ENCODE data around the gene PLEKHG3.

The PLEKHG3 gene

DNA sequence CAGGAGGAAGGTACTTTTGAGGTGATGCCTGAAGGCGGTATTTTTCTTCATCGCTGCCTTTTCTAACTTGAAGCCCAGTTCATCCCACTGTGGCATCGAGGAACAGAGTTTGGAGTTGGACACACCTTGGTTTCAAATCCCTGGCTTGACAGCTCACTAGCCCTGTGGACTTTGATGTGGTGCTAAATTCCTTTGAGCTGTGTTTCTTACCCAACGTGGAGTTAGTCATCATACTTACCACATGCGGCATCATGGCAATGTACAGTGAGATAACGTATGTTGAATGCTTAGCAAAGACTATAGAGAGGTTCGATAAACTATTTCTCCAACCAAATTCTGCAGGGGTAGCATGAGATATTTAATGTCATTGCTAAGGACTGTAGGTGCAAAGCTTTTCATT lies 3.4 kb downstream of the PLEKHG3 start:
- H3K36me3 Mint-ChIP-seq (ENCODE audit: low read depth): peaks cover 28% of the 10 kb centered on the region
- H3K4me1 Mint-ChIP-seq (ENCODE audit: low read depth): peaks cover 56% of the 10 kb centered on the region
- H3K27me3 Mint-ChIP-seq (ENCODE audit: low read depth): peaks cover 32% of the 10 kb centered on the region
- H3K9me3 Mint-ChIP-seq: peaks cover 6% of the 10 kb centered on the region
- peak overlapping the region; percentile 84 for H3K27ac Mint-ChIP-seq
- peak overlapping the region; percentile 73 for H3K4me3 Mint-ChIP-seq

DNA sequence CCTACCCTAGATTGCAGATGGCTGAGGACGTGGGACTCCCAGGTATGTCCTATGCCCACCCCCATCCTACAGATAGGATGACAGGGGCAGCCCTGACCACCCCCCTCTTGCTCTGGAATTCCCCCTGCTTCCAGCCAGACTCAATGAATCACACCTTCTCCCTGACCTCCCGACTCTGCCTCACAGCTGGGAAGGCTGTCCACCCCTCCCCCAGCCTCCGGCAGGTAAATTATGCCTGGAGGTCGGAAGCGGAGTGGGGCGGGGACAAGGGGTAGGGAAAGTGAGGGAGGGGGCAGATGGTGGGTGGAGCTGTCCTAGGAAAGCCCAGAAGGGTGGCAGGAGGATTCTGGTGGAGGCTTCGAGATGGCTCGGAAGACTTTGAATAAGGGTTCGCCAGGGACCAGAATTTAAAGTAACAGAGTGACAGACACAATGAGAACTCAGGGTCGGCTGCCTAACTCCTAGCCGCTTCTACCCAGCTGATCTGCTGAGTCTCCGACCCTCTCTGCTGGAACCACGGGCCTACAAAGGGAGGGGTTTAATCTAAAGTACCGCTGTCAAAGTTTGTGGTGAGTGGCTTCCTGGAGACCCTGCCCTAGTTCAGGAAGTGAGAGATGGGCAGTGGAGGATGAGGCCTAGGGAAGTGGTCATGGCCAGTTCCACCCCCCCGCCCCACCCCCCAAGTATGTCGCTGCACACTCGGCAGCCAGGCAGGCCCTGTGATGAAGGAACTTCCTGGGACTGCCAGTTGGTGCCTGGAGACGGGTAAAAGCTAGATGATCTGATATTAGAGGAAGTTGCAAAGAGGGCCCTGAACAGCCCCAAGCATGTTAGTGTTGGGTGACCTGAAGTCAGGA lies 4.2 kb downstream of the PLEKHG3 start:
- Mint-ChIP-seq H3K4me3 (peak overlapping the region; percentile 73), H3K27ac (peak overlapping the region; percentile 84), H3K36me3 (ENCODE audit: low read depth) (peaks cover 35% of the 10 kb centered on the region), H3K4me1 (ENCODE audit: low read depth) (peaks cover 54% of the 10 kb centered on the region), H3K9me3 (peaks cover 13% of the 10 kb centered on the region), H3K27me3 (ENCODE audit: low read depth) (peaks cover 32% of the 10 kb centered on the region)

- Mint-ChIP-seq H3K4me3 (peak overlapping the region; percentile 73), H3K27me3 (ENCODE audit: low read depth) (peaks cover 34% of the 10 kb centered on the region), H3K4me1 (ENCODE audit: low read depth) (peaks cover 53% of the 10 kb centered on the region), H3K27ac (peak overlapping the region; percentile 84), H3K9me3 (peaks cover 20% of the 10 kb centered on the region), H3K36me3 (ENCODE audit: low read depth) (peaks cover 41% of the 10 kb centered on the region)
These were observed 4.9 kb downstream of the PLEKHG3 start for GRCh38 chr14:64709126-64709525.

GRCh38 chr14:64711039-64711438 lies 6.8 kb downstream of the PLEKHG3 start:
- peaks cover 27% of the 10 kb centered on the region for H3K9me3 Mint-ChIP-seq
- H3K36me3 Mint-ChIP-seq (ENCODE audit: low read depth): peaks cover 52% of the 10 kb centered on the region
- H3K27ac Mint-ChIP-seq: no peak overlapping the region
- peaks cover 62% of the 10 kb centered on the region for H3K4me1 Mint-ChIP-seq (ENCODE audit: low read depth)
- no peak overlapping the region for H3K4me3 Mint-ChIP-seq
- peaks cover 29% of the 10 kb centered on the region for H3K27me3 Mint-ChIP-seq (ENCODE audit: low read depth)

DNA sequence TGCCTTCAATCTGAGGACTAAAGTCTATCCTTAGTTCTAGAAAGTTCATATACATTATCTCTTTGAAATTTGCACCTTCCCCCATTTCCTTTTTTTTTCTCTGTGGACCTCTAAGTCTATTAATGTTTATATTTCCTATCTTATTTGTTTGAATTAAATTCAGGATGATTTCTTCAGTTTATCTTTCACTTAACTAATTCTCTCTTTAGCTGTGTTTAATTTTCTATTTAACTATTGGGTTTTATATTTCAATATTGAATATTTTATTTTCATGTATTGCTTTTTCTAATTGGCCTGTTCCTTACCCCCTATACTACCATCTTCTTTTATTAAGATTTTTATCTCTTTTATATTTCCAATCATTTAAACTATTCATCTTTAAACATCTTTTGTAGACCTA lies 9.5 kb downstream of the PLEKHG3 start:
- no peak overlapping the region for H3K27ac Mint-ChIP-seq
- H3K4me1 Mint-ChIP-seq (ENCODE audit: low read depth): peaks cover 70% of the 10 kb centered on the region
- H3K27me3 Mint-ChIP-seq (ENCODE audit: low read depth): peaks cover 28% of the 10 kb centered on the region
- no peak overlapping the region for H3K4me3 Mint-ChIP-seq
- peaks cover 27% of the 10 kb centered on the region for H3K9me3 Mint-ChIP-seq
- H3K36me3 Mint-ChIP-seq (ENCODE audit: low read depth): peaks cover 59% of the 10 kb centered on the region

GRCh38 chr14:64714432-64715025 lies 10.3 kb downstream of the PLEKHG3 start:
- peaks cover 27% of the 10 kb centered on the region for H3K9me3 Mint-ChIP-seq
- peaks cover 28% of the 10 kb centered on the region for H3K27me3 Mint-ChIP-seq (ENCODE audit: low read depth)
- peak overlapping the region; percentile 8 for H3K27ac Mint-ChIP-seq
- peaks cover 56% of the 10 kb centered on the region for H3K36me3 Mint-ChIP-seq (ENCODE audit: low read depth)
- H3K4me3 Mint-ChIP-seq: no peak overlapping the region
- peaks cover 66% of the 10 kb centered on the region for H3K4me1 Mint-ChIP-seq (ENCODE audit: low read depth)

DNA sequence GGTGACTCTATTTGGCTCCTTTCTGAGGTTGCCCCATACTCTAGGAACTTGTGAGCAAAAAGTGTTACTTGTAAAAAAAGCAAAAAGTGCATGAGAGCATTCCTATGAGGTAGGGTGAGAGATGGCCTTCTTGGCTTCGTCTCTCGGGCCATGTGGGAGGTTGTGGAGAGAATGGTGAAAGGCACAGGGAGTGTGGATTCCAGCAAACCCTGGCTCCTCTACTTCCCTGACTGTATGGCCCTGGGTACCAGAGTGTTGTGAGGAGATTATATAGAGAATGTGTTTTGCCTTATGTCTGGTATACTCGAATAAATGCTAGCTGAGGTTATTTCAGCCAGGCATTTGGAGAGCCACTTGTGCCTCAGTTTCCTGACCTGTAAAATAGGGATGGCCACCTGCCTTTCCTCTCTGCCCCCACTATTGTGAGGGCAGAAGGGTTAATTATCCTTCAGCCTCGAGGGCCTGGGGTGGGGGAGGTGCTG lies 11.0 kb downstream of the PLEKHG3 start:
- Mint-ChIP-seq H3K9me3 (peaks cover 27% of the 10 kb centered on the region), H3K27me3 (ENCODE audit: low read depth) (peaks cover 28% of the 10 kb centered on the region), H3K4me3 (no peak overlapping the region), H3K36me3 (ENCODE audit: low read depth) (peaks cover 57% of the 10 kb centered on the region), H3K4me1 (ENCODE audit: low read depth) (peaks cover 66% of the 10 kb centered on the region), H3K27ac (no peak overlapping the region)

GRCh38 chr14:64715628-64716412 lies 11.6 kb downstream of the PLEKHG3 start:
- Mint-ChIP-seq H3K4me1 (ENCODE audit: low read depth) (peaks cover 67% of the 10 kb centered on the region), H3K9me3 (peaks cover 27% of the 10 kb centered on the region), H3K27me3 (ENCODE audit: low read depth) (peaks cover 28% of the 10 kb centered on the region), H3K27ac (no peak overlapping the region), H3K36me3 (ENCODE audit: low read depth) (peaks cover 61% of the 10 kb centered on the region), H3K4me3 (no peak overlapping the region)

DNA sequence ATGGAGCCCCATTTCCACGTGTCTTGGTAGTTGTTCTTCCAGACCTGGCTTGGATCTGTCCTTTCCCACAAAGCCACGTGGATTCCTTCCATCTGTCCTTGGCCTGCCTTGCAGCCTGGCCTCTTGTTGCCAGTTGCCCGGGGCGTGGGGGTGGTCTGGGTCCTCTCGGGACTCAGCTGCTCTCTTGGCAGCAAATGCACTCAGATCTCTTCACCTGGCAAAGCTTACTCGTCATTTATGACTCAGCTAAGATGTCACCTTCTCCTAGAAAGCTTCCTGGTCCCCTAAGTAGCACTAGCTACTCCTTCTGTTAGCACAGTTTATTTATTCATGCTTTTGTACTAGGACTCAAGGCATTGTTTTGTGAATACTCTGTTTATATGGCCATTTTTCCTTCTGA lies 13.6 kb downstream of the PLEKHG3 start:
- H3K36me3 Mint-ChIP-seq (ENCODE audit: low read depth): peaks cover 52% of the 10 kb centered on the region

DNA sequence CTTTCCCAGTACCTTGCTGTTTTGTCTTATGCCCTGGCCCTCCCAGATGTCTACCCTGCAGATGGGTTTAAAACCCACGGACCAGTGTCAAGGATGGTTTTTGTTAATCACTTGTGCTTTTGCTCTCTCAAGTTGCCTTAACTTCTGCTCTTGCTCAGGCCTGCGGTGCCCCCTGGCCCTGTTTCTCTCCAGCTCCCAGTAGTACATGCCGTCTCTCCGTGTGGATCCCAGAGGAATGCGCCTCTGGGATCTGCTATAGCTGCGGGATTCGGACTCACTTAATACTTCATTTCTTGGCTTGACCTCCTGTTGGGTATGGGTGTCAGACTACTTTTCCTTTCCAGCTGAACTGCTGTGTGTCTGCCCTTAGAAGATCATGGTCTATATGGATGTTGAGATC lies 14.5 kb downstream of the PLEKHG3 start:
- no peak overlapping the region for H3K4me3 Mint-ChIP-seq
- H3K36me3 Mint-ChIP-seq (ENCODE audit: low read depth): peaks cover 47% of the 10 kb centered on the region
- peaks cover 9% of the 10 kb centered on the region for H3K27me3 Mint-ChIP-seq (ENCODE audit: low read depth)
- H3K9me3 Mint-ChIP-seq: peaks cover 10% of the 10 kb centered on the region
- peaks cover 83% of the 10 kb centered on the region for H3K4me1 Mint-ChIP-seq (ENCODE audit: low read depth)
- peak overlapping the region; percentile 23 for H3K27ac Mint-ChIP-seq

More for the DNA sequence above, 13.6 kb downstream of the PLEKHG3 start:
- Mint-ChIP-seq H3K27me3 (ENCODE audit: low read depth) (peaks cover 18% of the 10 kb centered on the region), H3K4me1 (ENCODE audit: low read depth) (peaks cover 77% of the 10 kb centered on the region), H3K4me3 (peak overlapping the region; percentile 56), H3K9me3 (peaks cover 19% of the 10 kb centered on the region), H3K27ac (no peak overlapping the region)

GRCh38 chr14:64719601-64720000 lies 15.4 kb downstream of the PLEKHG3 start:
- H3K27me3 Mint-ChIP-seq (ENCODE audit: low read depth): peaks cover under 1% of the 10 kb centered on the region
- no peak overlapping the region for H3K27ac Mint-ChIP-seq
- peaks cover 83% of the 10 kb centered on the region for H3K4me1 Mint-ChIP-seq (ENCODE audit: low read depth)
- H3K4me3 Mint-ChIP-seq: no peak overlapping the region
- H3K9me3 Mint-ChIP-seq: peaks cover 1% of the 10 kb centered on the region
- H3K36me3 Mint-ChIP-seq (ENCODE audit: low read depth): peaks cover 46% of the 10 kb centered on the region

DNA sequence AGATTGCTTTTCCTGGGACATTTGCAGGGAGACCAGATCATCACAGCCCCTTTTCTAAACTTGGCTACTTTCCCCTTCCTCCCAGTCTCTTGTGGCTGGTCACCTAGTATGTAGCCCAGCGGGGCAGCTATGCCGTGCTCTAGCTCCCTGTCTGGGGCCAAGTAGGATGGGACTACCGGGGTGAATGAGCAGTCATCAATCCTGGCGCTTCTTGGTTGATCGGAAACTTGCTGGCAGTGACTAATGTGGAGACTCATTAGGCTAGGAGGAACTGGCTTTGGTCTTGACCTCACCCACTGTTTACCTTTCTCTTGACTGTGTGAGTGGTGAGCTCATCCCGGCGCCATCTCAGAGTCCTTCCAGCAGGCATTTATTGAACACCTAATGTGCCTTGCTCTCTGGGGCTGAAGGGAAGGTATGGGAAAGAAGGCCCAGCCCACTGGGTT lies 15.9 kb downstream of the PLEKHG3 start:
- H3K27me3 Mint-ChIP-seq (ENCODE audit: low read depth): no peaks in the 10 kb centered on the region
- no peak overlapping the region for H3K27ac Mint-ChIP-seq
- no peaks in the 10 kb centered on the region for H3K9me3 Mint-ChIP-seq
- H3K36me3 Mint-ChIP-seq (ENCODE audit: low read depth): peaks cover 41% of the 10 kb centered on the region
- peaks cover 85% of the 10 kb centered on the region for H3K4me1 Mint-ChIP-seq (ENCODE audit: low read depth)
- no peak overlapping the region for H3K4me3 Mint-ChIP-seq

DNA sequence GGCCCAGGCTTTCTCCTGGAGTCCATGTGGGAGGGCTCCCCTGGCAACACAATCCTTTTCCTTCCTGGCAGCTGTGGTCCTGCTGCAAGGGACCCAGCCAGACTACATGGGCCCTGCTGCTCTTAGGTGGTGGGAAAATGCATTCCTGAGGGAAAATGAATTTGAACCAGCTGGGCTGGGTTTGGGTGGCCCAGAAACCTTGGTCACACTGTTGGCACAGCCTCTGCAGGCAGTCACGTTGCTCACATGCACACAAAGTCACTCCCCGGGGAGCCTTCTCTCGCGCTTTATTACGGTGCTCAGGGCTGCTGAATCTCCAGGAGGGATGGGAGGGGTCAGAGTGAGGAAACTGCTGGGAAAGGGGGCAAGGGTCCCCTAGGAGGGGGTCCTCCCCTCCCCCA lies 17.2 kb downstream of the PLEKHG3 start:
- Mint-ChIP-seq H3K9me3 (no peaks in the 10 kb centered on the region), H3K36me3 (ENCODE audit: low read depth) (peaks cover 37% of the 10 kb centered on the region), H3K27ac (peak overlapping the region; percentile 36), H3K4me3 (no peak overlapping the region), H3K27me3 (ENCODE audit: low read depth) (peaks cover 4% of the 10 kb centered on the region), H3K4me1 (ENCODE audit: low read depth) (peaks cover 87% of the 10 kb centered on the region)

GRCh38 chr14:64721899-64722298 lies 17.7 kb downstream of the PLEKHG3 start:
- peaks cover 87% of the 10 kb centered on the region for H3K4me1 Mint-ChIP-seq (ENCODE audit: low read depth)
- H3K4me3 Mint-ChIP-seq: no peak overlapping the region
- H3K27ac Mint-ChIP-seq: peak overlapping the region; percentile 73
- peaks cover 4% of the 10 kb centered on the region for H3K27me3 Mint-ChIP-seq (ENCODE audit: low read depth)
- H3K9me3 Mint-ChIP-seq: no peaks in the 10 kb centered on the region
- H3K36me3 Mint-ChIP-seq (ENCODE audit: low read depth): peaks cover 33% of the 10 kb centered on the region

Measured in T-helper 1 cell treated with Interleukin-12 subunit alpha and Interleukin-12 subunit beta and Interleukin-4 antibody, amounts not matched to agents 30 μg/mL and 1 μg/mL, for 36 hours (primary cell).